AG04450 (cell line): ENCODE data around the gene UNC5A. TPM values are rescaled to one million over a fixed set of nuclear protein-coding genes. Genes with fewer than 3 reads are reported as not detected.

Experiments used
- CTCF ChIA-PET: fragments of 300-600, 350-600 bp; formaldehyde crosslinking; extraction: SDS; loops from one replicate; lab custom pipeline; 2022; ENCODE audit warnings: antibody characterized with exemption, inconsistent platforms; lab: Charles Lee
- POLR2A ChIA-PET: fragments of 350-600 bp; formaldehyde crosslinking; extraction: SDS; loops from one replicate; lab custom pipeline; 2021; ENCODE audit warnings: antibody characterized with exemption, inconsistent platforms; lab: Yijun Ruan, JAX
- DNase-seq: peaks from one replicate; pipeline ENCODE4 v3.0.0-alpha.2; 2011; ENCODE audit warnings: low read depth, low spot score
- H3K27ac ChIP-seq: one replicate; pipeline ENCODE4 v1.5.1; 2012; ENCODE audit warnings: low read depth, low read length, control low read depth
- H3K27me3 ChIP-seq: one replicate; pipeline ENCODE4 v1.6.0; 2012; ENCODE audit warnings: low read length; ENCODE audit not compliant: control insufficient read depth, insufficient read depth
- H3K4me3 ChIP-seq: 2 replicates; pipeline ENCODE4 v1.5.1; 2011; ENCODE audit warnings: mild to moderate bottlenecking, low read depth, low read length, control low read depth
- H3K9me3 ChIP-seq: 2 replicates; pipeline ENCODE4 v1.5.1; 2012; ENCODE audit warnings: low read length; ENCODE audit not compliant: control insufficient read depth, insufficient read depth
- CTCF ChIP-seq: IDR thresholded peaks from 2 replicates; pipeline ENCODE4 v1.5.1; 2011; ENCODE audit warnings: low read depth, low read length, control low read depth, inconsistent platforms
- polyA plus RNA-seq: library from polyadenylated mRNA; depleted of rRNA; stranded (reverse); fragments of >200 nt; gene quantifications from 2 replicates; pipeline ENCODE4 v1.2.3, GENCODE V29; 2011

UNC5A gene
- polyA plus RNA-seq, 1 experiment = not detected

GRCh38 chr5:176861276-176861675 lies 50.9 kb downstream of the UNC5A start:
- Histone ChIP-seq H3K9me3 (no peaks in the 10 kb centered on the region), H3K27me3 (peaks cover 51% of the 10 kb centered on the region), H3K4me3 (no peak overlapping the region), H3K27ac (no peak overlapping the region)
- CTCF ChIA-PET = interaction anchor here (0.6 kb wide), 1 partner anchor 27 kb away, joined by 3 read pairs; no protein-coding TSS in a partner anchor
- POLR2A ChIA-PET = no interaction called here
- no peak for TF ChIP-seq CTCF
- DNase-seq = no peak

GRCh38 chr5:176862330-176862995 lies 52.1 kb downstream of the UNC5A start:
- peaks cover 56% of the 10 kb centered on the region for H3K27me3 ChIP-seq
- POLR2A ChIA-PET = no interaction called here
- no peak overlapping the region for H3K27ac ChIP-seq
- TF ChIP-seq CTCF = no peak
- DNase-seq = no peak
- no peak overlapping the region for H3K4me3 ChIP-seq
- CTCF ChIA-PET = no interaction called here
- no peaks in the 10 kb centered on the region for H3K9me3 ChIP-seq

GRCh38 chr5:176863041-176863764 lies 52.8 kb downstream of the UNC5A start:
- H3K4me3 ChIP-seq = no peak overlapping the region
- ChIA-PET POLR2A (no interaction called here), CTCF (interaction anchor here (1.2 kb wide), 1 partner anchor 203 kb away, joined by 3 read pairs; no protein-coding TSS in a partner anchor)
- H3K9me3 ChIP-seq = no peaks in the 10 kb centered on the region
- no peak overlapping the region for H3K27ac ChIP-seq
- no peak for TF ChIP-seq CTCF
- no peak for DNase-seq
- peaks cover 59% of the 10 kb centered on the region for H3K27me3 ChIP-seq

GRCh38 chr5:176863765-176864098 lies 53.4 kb downstream of the UNC5A start:
- no peak for TF ChIP-seq CTCF
- Histone ChIP-seq H3K27ac (no peak overlapping the region), H3K9me3 (no peaks in the 10 kb centered on the region; the same call in 1 of the 2 replicates), H3K27me3 (peaks cover 57% of the 10 kb centered on the region), H3K4me3 (no peak overlapping the region)
- CTCF ChIA-PET = interaction anchor here (1.2 kb wide), 1 partner anchor 203 kb away, joined by 3 read pairs; no protein-coding TSS in a partner anchor
- no peak for DNase-seq
- POLR2A ChIA-PET = no interaction called here

- no peak for TF ChIP-seq CTCF
- DNase-seq = no peak
- peaks cover 59% of the 10 kb centered on the region for H3K27me3 ChIP-seq
- ChIA-PET CTCF (interaction anchor here (1.2 kb wide), 1 partner anchor 204 kb away, joined by 3 read pairs; no protein-coding TSS in a partner anchor), POLR2A (no interaction called here)
- H3K9me3 ChIP-seq = no peaks in the 10 kb centered on the region; the same call in 1 of the 2 replicates
- no peak overlapping the region for H3K27ac ChIP-seq
- no peak overlapping the region for H3K4me3 ChIP-seq
These were observed 54.4 kb downstream of the UNC5A start for GRCh38 chr5:176864755-176865154.
